ENCODE data around the gene ZBTB20.
A peak's percentile ranks its signal among the peaks of the same experiment; 100 is the strongest.

The ZBTB20 gene

GRCh38 chr3:114453361-114453780 lies 693.7 kb downstream of the ZBTB20 start:
- Histone ChIP-seq H3K36me3 (replicated peaks; ENCODE audit: low read depth, low read length) (no peaks in the 10 kb centered on the region), H3K4me1 (ENCODE audit: low read length) (peaks cover 66% of the 10 kb centered on the region), H3K4me2 (ENCODE audit: low read length) (peak overlapping the region; percentile 34), H3K79me2 (ENCODE audit: low read length) (no peaks in the 10 kb centered on the region), H4K20me1 (ENCODE audit: insufficient read depth, low read length) (no peaks in the 10 kb centered on the region), H3K9me3 (ENCODE audit: insufficient read depth, low read length) (no peaks in the 10 kb centered on the region), H3K9ac (ENCODE audit: low read length) (no peak overlapping the region), H2AFZ (ENCODE audit: low read depth, low read length) (no peak overlapping the region), H3K27me3 (ENCODE audit: low read depth, low read length) (peaks cover 66% of the 10 kb centered on the region), H3K27ac (ENCODE audit: low read length) (no peak overlapping the region), H3K4me3 (ENCODE audit: low read length) (peak overlapping the region; percentile 17)
- TF ChIP-seq EZH2phosphoT487 (IDR thresholded peaks at IDR 0.05; ENCODE audit: low read depth) (no peak), CTCF (IDR thresholded peaks at IDR 0.05; ENCODE audit: low read depth, low read length) (no peak)

- peak overlapping the region; percentile 34; the same call in 1 of the 2 replicates for H3K4me2 ChIP-seq (ENCODE audit: low read length)
- H3K79me2 ChIP-seq (ENCODE audit: low read length), result no peaks in the 10 kb centered on the region
- no peak overlapping the region for H3K4me3 ChIP-seq (ENCODE audit: low read length)
These were observed 694.2 kb downstream of the ZBTB20 start for GRCh38 chr3:114452937-114453336.

DNA sequence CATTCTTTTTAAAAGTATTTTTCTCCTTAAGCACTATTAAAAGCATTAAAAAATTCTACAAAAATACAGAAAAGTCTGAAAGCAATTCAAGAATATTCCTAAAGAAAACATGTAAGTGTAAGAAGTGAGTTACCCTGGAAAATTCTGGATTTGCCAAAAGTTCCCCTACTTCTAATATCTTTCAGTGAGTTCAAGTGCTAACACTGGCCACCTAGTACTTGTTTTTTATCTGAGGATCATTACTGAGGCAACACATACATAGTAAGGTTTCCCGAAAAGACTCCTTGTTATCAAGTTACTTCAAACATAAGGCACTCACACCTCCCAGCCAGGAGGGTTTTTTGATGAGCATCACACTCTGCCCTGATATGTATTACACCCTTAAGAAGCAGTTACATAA lies 694.8 kb downstream of the ZBTB20 start:
- H3K9me3 ChIP-seq (ENCODE audit: insufficient read depth, low read length), result no peaks in the 10 kb centered on the region
- H3K9ac ChIP-seq (ENCODE audit: low read length), result no peak overlapping the region
- TF ChIP-seq EZH2phosphoT487 (IDR thresholded peaks at IDR 0.05; ENCODE audit: low read depth), result no peak
- no peak for TF ChIP-seq CTCF (IDR thresholded peaks at IDR 0.05; ENCODE audit: low read depth, low read length)
- peaks cover 55% of the 10 kb centered on the region for H3K4me1 ChIP-seq (ENCODE audit: low read length)
- no peak overlapping the region for H2AFZ ChIP-seq (ENCODE audit: low read depth, low read length)
- peaks cover 64% of the 10 kb centered on the region for H3K27me3 ChIP-seq (ENCODE audit: low read depth, low read length)
- no peaks in the 10 kb centered on the region for H4K20me1 ChIP-seq (ENCODE audit: insufficient read depth, low read length)
- H3K36me3 ChIP-seq (replicated peaks; ENCODE audit: low read depth, low read length), result no peaks in the 10 kb centered on the region
- no peak overlapping the region for H3K4me2 ChIP-seq (ENCODE audit: low read length)
- H3K79me2 ChIP-seq (ENCODE audit: low read length), result no peaks in the 10 kb centered on the region
- no peak overlapping the region for H3K4me3 ChIP-seq (ENCODE audit: low read length)
- H3K27ac ChIP-seq (ENCODE audit: low read length), result no peak overlapping the region

More at GRCh38 chr3:114452937-114453336, 694.2 kb downstream of the ZBTB20 start:
- Histone ChIP-seq H3K9ac (ENCODE audit: low read length) (no peak overlapping the region), H2AFZ (ENCODE audit: low read depth, low read length) (no peak overlapping the region), H3K27me3 (ENCODE audit: low read depth, low read length) (peaks cover 67% of the 10 kb centered on the region), H3K9me3 (ENCODE audit: insufficient read depth, low read length) (no peaks in the 10 kb centered on the region), H3K27ac (ENCODE audit: low read length) (no peak overlapping the region), H4K20me1 (ENCODE audit: insufficient read depth, low read length) (no peaks in the 10 kb centered on the region), H3K4me1 (ENCODE audit: low read length) (peaks cover 62% of the 10 kb centered on the region), H3K36me3 (replicated peaks; ENCODE audit: low read depth, low read length) (no peaks in the 10 kb centered on the region)
- TF ChIP-seq CTCF (IDR thresholded peaks at IDR 0.05; ENCODE audit: low read depth, low read length) (no peak), EZH2phosphoT487 (IDR thresholded peaks at IDR 0.05; ENCODE audit: low read depth) (no peak)

DNA sequence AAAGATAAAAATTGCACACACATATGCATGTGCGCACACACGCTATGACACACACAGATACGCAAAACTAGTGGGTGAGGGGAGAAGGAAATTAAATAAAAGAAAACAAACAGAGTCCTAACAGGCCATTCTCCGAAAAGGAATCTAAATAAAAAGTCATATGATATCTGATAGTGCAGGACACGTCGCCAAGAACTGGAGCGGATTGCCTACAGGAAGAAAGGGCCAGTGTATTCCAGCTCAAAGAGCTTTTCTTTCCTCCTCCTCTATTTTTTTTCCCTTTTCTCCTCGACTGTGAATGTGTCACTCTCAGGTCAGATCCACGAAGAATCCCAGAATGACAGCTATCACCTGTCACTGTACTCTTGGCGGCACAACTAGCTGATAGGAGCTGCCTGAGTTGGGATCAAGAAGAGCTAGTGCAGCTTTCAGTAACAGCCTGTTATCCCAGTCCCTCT lies 695.5 kb downstream of the ZBTB20 start:
- Histone ChIP-seq H3K4me2 (ENCODE audit: low read length) (0 out of 2 replicates have a peak overlapping the region, but pooled peaks have one; percentile 15), H3K4me3 (ENCODE audit: low read length) (no peak overlapping the region), H3K79me2 (ENCODE audit: low read length) (no peaks in the 10 kb centered on the region), H4K20me1 (ENCODE audit: insufficient read depth, low read length) (no peaks in the 10 kb centered on the region), H2AFZ (ENCODE audit: low read depth, low read length) (no peak overlapping the region), H3K9me3 (ENCODE audit: insufficient read depth, low read length) (no peaks in the 10 kb centered on the region), H3K27me3 (ENCODE audit: low read depth, low read length) (peaks cover 64% of the 10 kb centered on the region), H3K36me3 (replicated peaks; ENCODE audit: low read depth, low read length) (no peaks in the 10 kb centered on the region), H3K9ac (ENCODE audit: low read length) (no peak overlapping the region), H3K27ac (ENCODE audit: low read length) (no peak overlapping the region), H3K4me1 (ENCODE audit: low read length) (peaks cover 48% of the 10 kb centered on the region)
- TF ChIP-seq EZH2phosphoT487 (IDR thresholded peaks at IDR 0.05; ENCODE audit: low read depth) (no peak; the same call in none of the 2 replicates), CTCF (IDR thresholded peaks at IDR 0.05; ENCODE audit: low read depth, low read length) (no peak)

All from OCI-LY3 (cell line).